Measurements from ENCODE around the gene CYP46A1. TPM values are rescaled to one million over a fixed set of nuclear protein-coding genes. Genes with fewer than 3 reads are reported as not detected.
A peak's percentile ranks its signal among the peaks of the same experiment; 100 is the strongest.

The CYP46A1 gene
- total and polyA plus RNA-seq, 7 donors = 0.09 to 1.5 (median 0.50) TPM

DNA sequence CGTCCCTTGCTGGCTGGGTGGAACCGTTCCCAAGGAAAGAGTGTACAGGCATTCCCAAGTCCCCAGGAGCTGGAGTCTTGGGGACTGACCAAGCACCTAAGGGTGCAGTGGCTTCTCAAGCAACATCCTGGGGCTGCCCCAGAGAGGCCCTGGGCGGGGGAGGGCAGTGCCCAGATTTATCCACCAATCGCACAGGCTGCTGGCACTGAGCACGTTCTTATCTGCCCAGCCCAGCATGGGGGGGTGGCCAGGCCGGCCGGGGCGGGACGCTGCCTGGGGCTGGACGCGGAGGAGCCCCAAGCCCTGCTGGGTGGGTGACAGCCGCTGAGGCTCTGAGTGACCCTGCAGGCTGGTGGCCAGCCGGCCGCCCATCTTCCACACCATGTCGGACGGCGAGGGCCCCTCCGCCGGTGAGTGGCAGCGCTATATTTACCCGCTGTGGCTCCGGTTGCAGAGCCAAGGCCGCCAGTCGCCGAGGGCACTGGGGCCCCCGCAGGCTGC is 53.4 kb downstream of the CYP46A1 start:
- 5 to 11% (median 8%) methylated on average over 25 to 26 of the region's 26 CpGs for WGBS, 3 donors
- Histone ChIP-seq H3K27me3 (ENCODE audit: insufficient read depth in 3 of 3, low read length in 2 of 3) (no peaks in the 10 kb centered on the region), H3K4me1 (peaks cover 66% of the 10 kb centered on the region), H3K4me3 (peak overlapping the region; percentile 71), H3K9me3 (no peaks in the 10 kb centered on the region), H3K27ac (peak overlapping the region; percentile 73), H3K36me3 (ENCODE audit: insufficient read depth in 1 of 2, low read depth in 1 of 2) (no peaks in the 10 kb centered on the region)
- ATAC-seq (peak; percentile 67 to 81 (median 70)), DNase-seq (peak; percentile 59 to 72)
- intact Hi-C loops (cut with DNase I) = no loop called here
- TF ChIP-seq, protein P1, sequence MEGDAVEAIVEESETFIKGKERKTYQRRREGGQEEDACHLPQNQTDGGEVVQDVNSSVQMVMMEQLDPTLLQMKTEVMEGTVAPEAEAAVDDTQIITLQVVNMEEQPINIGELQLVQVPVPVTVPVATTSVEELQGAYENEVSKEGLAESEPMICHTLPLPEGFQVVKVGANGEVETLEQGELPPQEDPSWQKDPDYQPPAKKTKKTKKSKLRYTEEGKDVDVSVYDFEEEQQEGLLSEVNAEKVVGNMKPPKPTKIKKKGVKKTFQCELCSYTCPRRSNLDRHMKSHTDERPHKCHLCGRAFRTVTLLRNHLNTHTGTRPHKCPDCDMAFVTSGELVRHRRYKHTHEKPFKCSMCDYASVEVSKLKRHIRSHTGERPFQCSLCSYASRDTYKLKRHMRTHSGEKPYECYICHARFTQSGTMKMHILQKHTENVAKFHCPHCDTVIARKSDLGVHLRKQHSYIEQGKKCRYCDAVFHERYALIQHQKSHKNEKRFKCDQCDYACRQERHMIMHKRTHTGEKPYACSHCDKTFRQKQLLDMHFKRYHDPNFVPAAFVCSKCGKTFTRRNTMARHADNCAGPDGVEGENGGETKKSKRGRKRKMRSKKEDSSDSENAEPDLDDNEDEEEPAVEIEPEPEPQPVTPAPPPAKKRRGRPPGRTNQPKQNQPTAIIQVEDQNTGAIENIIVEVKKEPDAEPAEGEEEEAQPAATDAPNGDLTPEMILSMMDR (IDR thresholded peaks at IDR 0.05) = no peak

DNA sequence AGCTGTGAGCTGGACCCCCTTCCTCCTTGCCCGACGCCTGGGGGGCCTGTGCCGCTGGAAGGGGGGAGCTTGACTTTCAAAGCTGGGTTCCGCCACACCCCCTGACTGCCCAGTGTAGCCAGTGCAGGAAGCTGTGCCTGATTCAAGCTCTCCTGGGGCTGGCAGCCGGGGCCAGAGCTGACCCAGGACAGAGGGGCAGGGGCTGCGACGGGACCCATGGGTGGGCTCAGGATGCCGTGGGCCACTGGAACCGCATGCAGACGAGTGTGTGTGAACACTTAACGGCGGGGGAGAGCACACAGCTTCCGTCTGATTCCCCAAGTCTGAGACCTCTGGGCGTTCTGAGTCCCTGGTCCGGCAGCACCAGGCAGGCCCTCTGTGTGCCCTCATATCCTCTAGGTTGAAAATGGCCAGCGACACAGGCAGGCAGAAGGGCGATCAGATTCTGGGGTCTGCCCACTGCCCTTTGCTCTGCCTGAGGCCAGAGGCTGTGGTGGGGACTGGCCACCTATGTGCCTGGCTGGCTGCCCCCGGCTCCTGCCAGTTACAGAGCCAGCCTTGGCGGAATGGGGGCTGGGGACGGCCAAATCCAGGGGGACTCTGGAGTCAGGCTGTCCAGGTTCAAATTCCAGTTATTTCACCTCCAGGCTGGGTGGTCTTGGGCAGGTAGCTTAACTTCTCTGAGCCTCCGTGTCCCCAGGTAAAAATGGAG is 54.0 kb downstream of the CYP46A1 start:
- Histone ChIP-seq H3K36me3 (ENCODE audit: insufficient read depth in 1 of 2, low read depth in 1 of 2) (no peaks in the 10 kb centered on the region), H3K9me3 (no peaks in the 10 kb centered on the region), H3K27ac (peak overlapping the region; percentile 73), H3K27me3 (ENCODE audit: insufficient read depth in 3 of 3, low read length in 2 of 3) (no peaks in the 10 kb centered on the region), H3K4me3 (peak overlapping the region; percentile 71), H3K4me1 (peaks cover 67% of the 10 kb centered on the region)
- TF ChIP-seq, protein P1 (IDR thresholded peaks at IDR 0.05) = no peak
- WGBS, 3 donors = 17 to 27% (median 22%) methylated on average over 20 to 21 of the region's 21 CpGs
- DNase-seq (no peak), ATAC-seq (peak; percentile 17 to 36 (median 22))
- intact Hi-C loops (cut with DNase I) = loop anchor here in 1 of 2 donors (2.0 kb wide), 1 partner anchor 53 kb away; no protein-coding TSS in a partner anchor

DNA sequence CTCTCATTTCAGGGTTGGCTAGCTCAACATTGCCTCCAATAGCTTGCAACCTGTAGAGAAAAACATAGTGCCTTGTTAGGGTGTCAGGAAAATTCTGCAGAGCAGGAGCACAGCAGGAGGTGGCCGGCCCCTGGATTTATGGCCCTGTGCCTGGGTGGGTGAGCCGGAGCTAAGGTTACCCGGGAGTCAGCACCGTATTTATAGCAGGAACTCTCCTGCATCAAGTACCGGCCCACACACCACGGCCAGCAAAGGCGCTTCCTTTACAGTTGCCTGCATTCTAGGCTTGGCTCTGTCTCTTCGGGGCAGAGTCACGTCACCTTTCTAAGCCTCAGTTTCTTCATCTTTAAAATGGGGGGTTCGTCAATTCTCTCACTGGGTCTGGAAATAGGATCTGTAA is 56.3 kb downstream of the CYP46A1 start:
- peaks cover 54% of the 10 kb centered on the region for H3K4me1 ChIP-seq
- H3K9me3 ChIP-seq = no peaks in the 10 kb centered on the region
- no peaks in the 10 kb centered on the region for H3K36me3 ChIP-seq (ENCODE audit: insufficient read depth in 1 of 2, low read depth in 1 of 2)
- intact Hi-C loops (cut with DNase I) = loop anchor here in 1 of 2 donors (5.0 kb wide), 1 partner anchor 47 kb away; no protein-coding TSS in a partner anchor
- peak overlapping the region; percentile 73 for H3K27ac ChIP-seq
- ATAC-seq (peak; percentile 63 to 81 (median 78)), DNase-seq (peak in 1 of 2 donors; percentile 84)
- 22 to 31% (median 22%) methylated on average over 10 of the region's 10 CpGs for WGBS, 3 donors
- no peak overlapping the region for H3K4me3 ChIP-seq
- TF ChIP-seq, protein P1 (IDR thresholded peaks at IDR 0.05) = no peak
- H3K27me3 ChIP-seq (ENCODE audit: insufficient read depth in 3 of 3, low read length in 2 of 3) = no peaks in the 10 kb centered on the region

DNA sequence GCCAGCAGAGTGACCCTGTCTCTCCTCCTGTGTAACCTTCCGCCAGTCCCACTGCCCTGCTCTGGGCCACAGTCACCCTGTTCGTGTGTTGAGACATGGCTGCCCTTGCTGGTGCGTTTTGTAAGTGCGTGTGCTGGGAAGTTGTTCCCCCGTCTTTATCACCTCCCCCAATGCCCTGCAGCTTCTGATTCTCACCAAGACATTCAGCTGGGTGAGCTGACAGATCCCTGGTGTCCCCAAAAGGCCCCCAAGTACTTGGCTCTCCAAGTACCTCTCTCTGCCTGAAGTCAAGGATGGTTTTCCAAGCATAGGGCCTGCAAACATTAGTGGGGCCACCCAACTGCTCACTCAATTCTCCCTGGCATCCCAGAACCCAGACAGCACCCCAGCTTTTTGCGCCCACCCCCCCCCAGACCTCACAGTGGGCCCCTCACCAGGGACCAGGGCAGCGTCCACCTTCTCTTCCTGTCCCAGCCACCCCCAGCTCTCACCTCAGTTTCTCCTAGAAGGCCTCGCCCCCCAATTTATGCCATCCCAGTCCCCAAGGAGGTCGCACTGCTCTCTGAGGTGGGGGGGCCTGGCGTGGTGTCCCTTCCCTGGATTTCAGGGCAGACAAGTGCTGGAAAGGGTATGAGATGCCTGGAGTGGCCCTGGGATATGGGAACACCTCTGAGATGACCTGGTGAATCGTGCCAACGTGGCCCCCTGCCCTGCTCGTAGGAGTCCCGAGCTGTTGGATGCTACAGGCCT is 57.3 kb downstream of the CYP46A1 start:
- Histone ChIP-seq H3K9me3 (no peaks in the 10 kb centered on the region), H3K4me1 (peaks cover 61% of the 10 kb centered on the region), H3K27me3 (ENCODE audit: insufficient read depth in 3 of 3, low read length in 2 of 3) (no peaks in the 10 kb centered on the region), H3K27ac (peak overlapping the region; percentile 38), H3K4me3 (no peak overlapping the region), H3K36me3 (ENCODE audit: insufficient read depth in 1 of 2, low read depth in 1 of 2) (no peaks in the 10 kb centered on the region)
- intact Hi-C loops (cut with DNase I) = loop anchor here in 1 of 2 donors (5.0 kb wide), 1 partner anchor 46 kb away; no protein-coding TSS in a partner anchor
- 91 to 92% (median 91%) methylated on average over 14 of the region's 14 CpGs for WGBS, 3 donors
- TF ChIP-seq, protein P1 (IDR thresholded peaks at IDR 0.05) = no peak
- ATAC-seq (no peak), DNase-seq (no peak)

Data from psoas muscle (tissue), 8 donors.